HepG2 (cell line): ENCODE measurements around the gene RNF149. TPM values are rescaled to one million over a fixed set of nuclear protein-coding genes. Genes with fewer than 3 reads are reported as not detected.

Experiments used
- AGO2 ChIP-seq: fragments of 200-400 bp; formaldehyde crosslinking; optimal IDR thresholded peaks from 2 replicates; pipeline ENCODE3; 2017; ENCODE audit warnings: mild to moderate bottlenecking, low read depth, low read length, moderate library complexity
- AHR ChIP-seq: IDR thresholded peaks from 2 replicates; pipeline ENCODE4 v1.6.1; 2018; ENCODE audit warnings: missing genetic modification reagents, missing compliant biosample characterization
- ARNTL ChIP-seq: sonication (generic); formaldehyde crosslinking; IDR thresholded peaks from 2 replicates; pipeline ENCODE4 v1.4.0; 2020; ENCODE audit warnings: mild to moderate bottlenecking, missing genetic modification reagents
- HOMEZ ChIP-seq: IDR thresholded peaks from 2 replicates; pipeline ENCODE4 v1.6.1; 2016; ENCODE audit warnings: low read depth
- MBD4 ChIP-seq: IDR thresholded peaks from 2 replicates; pipeline ENCODE4 v1.6.1; 2012; ENCODE audit warnings: low read length, inconsistent platforms, borderline replicate concordance
- NFYB ChIP-seq: sonication (generic); formaldehyde crosslinking; IDR thresholded peaks from 2 replicates; pipeline ENCODE4 v1.4.0; 2020; ENCODE audit warnings: missing genetic modification reagents
- PAXIP1 ChIP-seq: sonication (generic); formaldehyde crosslinking; conservative IDR thresholded peaks from 2 replicates; pipeline ENCODE4 v1.4.0; 2020; ENCODE audit warnings: mild to moderate bottlenecking, missing genetic modification reagents, moderate library complexity
- RBM22 ChIP-seq: fragments of 200-400 bp; formaldehyde crosslinking; optimal IDR thresholded peaks from 2 replicates; pipeline ENCODE3; 2017; ENCODE audit warnings: mild to moderate bottlenecking, low read length, moderate library complexity
- SALL1 ChIP-seq: sonication (generic); formaldehyde crosslinking; IDR thresholded peaks from 2 replicates; pipeline ENCODE4 v1.8.0; 2022; ENCODE audit warnings: mild to moderate bottlenecking, missing genetic modification reagents
- SMAD1 ChIP-seq: sonication (generic); formaldehyde crosslinking; IDR thresholded peaks from 2 replicates; pipeline ENCODE4 v1.4.0; 2020; ENCODE audit warnings: missing genetic modification reagents, low read depth, mild to moderate bottlenecking, borderline replicate concordance
- SNAPC4 ChIP-seq: sonication (generic); formaldehyde crosslinking; IDR thresholded peaks from 2 replicates; pipeline ENCODE4 v1.4.0; 2020; ENCODE audit warnings: mild to moderate bottlenecking, missing genetic modification reagents
- ZMYM4 ChIP-seq: sonication (generic); formaldehyde crosslinking; IDR thresholded peaks from 2 replicates; pipeline ENCODE4 v1.8.1; 2023; ENCODE audit warnings: mild to moderate bottlenecking, missing genetic modification reagents
- ZNF292 ChIP-seq: sonication (generic); formaldehyde crosslinking; IDR thresholded peaks from 2 replicates; pipeline ENCODE4 v1.8.1; 2022; ENCODE audit warnings: mild to moderate bottlenecking, low read depth, missing genetic modification reagents, borderline replicate concordance
- polyA plus RNA-seq, 8 experiments: library from polyadenylated mRNA; depleted of rRNA in 3 of 8; stranded (reverse) in 7 of 8; unstranded in 1 of 8; fragments of >200 nt; fragmentation: Illumina TruSeq in 4 of 8; extraction: Trizol in 4 of 8; gene quantifications; 2 replicates each; pipeline versions ENCODE4 v1.2.1 to v1.2.3, GENCODE V29; 2011 to 2016; ENCODE audit warnings: low read depth in 4 of 8, missing spikeins in 1 of 8, mixed read lengths in 1 of 8; ENCODE audit not compliant: insufficient read depth in 1 of 8
- total RNA-seq, 5 experiments: library from RNA; depleted of rRNA; stranded (reverse); fragments of >200 nt; fragmentation: Illumina TruSeq; extraction: Trizol; gene quantifications; 2 replicates each; pipeline ENCODE4 v1.2.3, GENCODE V29; 2016; ENCODE audit warnings: low read depth in 1 of 5
- TF ChIP-seq, protein P1 (sequence below): sonication (generic); formaldehyde crosslinking; IDR thresholded peaks from 2 replicates; pipeline ENCODE4 v1.4.0; 2020; ENCODE audit warnings: missing genetic modification reagents

The RNF149 gene
- total and polyA plus RNA-seq, 2 of the 13 experiments (the other 11 are each of a cell fraction or from before 2014, with no cell fraction given): 87.6 to 109 TPM

DNA sequence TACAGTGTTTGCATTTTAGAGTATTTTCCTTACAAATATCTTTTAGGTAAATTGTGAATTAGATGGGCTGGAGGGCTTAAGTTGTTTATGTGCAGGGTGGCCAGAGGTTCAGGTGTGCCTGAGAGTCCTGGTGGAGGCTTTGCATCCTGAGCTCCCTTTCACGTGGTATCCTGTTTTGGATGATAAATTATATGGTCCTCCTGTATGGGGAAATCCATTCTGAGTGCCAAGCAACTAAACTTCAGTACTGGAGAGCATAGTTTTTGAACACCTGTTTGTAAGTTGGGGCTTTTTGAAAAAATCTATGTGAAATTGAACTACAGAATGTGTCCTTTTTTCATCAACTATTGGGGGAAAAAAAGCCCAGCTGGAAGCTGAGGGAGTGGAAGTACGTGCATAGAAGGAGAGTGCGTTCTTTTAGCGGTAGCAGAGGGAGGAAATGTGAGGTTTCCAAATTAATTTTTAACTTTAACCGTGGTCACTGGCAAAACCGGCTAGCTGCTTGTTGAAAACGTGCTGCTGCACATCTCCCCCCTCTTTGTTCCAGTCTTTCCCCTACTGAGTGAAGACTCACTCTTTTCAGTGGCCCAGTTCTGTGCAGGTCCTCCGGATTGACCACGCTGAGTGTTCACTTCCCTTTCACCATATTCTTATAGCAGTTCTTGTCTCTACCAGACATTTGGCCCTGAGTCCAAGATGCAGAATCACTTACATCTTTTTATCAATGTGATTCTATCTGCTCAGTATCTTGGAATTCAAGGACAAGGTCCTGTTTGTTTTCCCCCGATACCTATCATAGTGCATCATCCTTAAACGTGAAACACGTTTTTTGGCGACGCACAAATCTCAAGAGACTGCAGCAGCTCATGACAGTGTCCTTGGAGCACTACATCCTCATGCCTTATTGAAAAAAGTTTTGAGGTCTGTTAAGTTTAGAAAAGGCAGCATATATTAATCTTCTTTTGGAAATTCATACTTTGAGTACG is 40.5 kb downstream of the RNF149 start (continued):
- TF ChIP-seq, protein P1, sequence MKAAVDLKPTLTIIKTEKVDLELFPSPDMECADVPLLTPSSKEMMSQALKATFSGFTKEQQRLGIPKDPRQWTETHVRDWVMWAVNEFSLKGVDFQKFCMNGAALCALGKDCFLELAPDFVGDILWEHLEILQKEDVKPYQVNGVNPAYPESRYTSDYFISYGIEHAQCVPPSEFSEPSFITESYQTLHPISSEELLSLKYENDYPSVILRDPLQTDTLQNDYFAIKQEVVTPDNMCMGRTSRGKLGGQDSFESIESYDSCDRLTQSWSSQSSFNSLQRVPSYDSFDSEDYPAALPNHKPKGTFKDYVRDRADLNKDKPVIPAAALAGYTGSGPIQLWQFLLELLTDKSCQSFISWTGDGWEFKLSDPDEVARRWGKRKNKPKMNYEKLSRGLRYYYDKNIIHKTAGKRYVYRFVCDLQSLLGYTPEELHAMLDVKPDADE (CRISPR knock-in tag): no peak
- TF ChIP-seq AHR (CRISPR knock-in tag) (no peak), SALL1 (CRISPR knock-in tag) (peak; percentile 61), RBM22 (peak; percentile 93), NFYB (no peak), MBD4 (peak; percentile 52; the same call in 1 of the 2 replicates), SMAD1 (CRISPR knock-in tag) (no peak), HOMEZ (CRISPR knock-in tag) (peak; percentile 8; the same call in 1 of the 2 replicates), PAXIP1 (CRISPR knock-in tag) (peak; percentile 61), ZMYM4 (CRISPR knock-in tag) (peak; percentile 23; the same call in 1 of the 2 replicates), ARNTL (CRISPR knock-in tag) (no peak), AGO2 (peak; percentile 46), ZNF292 (no peak), SNAPC4 (CRISPR knock-in tag) (no peak)
